MCF 10A (cell line): Measurements from ENCODE around the gene ZBTB22. TPM values are rescaled to one million over a fixed set of nuclear protein-coding genes. Genes with fewer than 3 reads are reported as not detected.

Source experiments
- BruUV-seq: library from RNA; stranded (reverse); fragments of 400-500 nt; replicated peaks from 2 replicates; lab custom pipeline; 2021; lab: Mats Ljungman, UMichigan
- CTCF ChIA-PET: fragments of 300-600 bp; sonication (Branson Sonifier 250); formaldehyde crosslinking; extraction: SDS; loops from one replicate; lab custom pipeline; 2021; ENCODE audit warnings: antibody characterized with exemption, inconsistent platforms; lab: Yijun Ruan, JAX
- POLR2A ChIA-PET: fragments of 300-600, 350-650 bp; sonication (Branson Sonifier 250); formaldehyde crosslinking; extraction: SDS; loops from one replicate; lab custom pipeline; 2020; ENCODE audit warnings: antibody characterized with exemption, inconsistent platforms; lab: Yijun Ruan, JAX
- DNase-seq: peaks from one replicate; pipeline ENCODE4 v3.0.0-alpha.2; 2018; ENCODE audit not compliant: unreplicated experiment
- H3K27ac Mint-ChIP-seq: one replicate; pipeline ENCODE4 v1.8.0; 2022; ENCODE audit warnings: mild to moderate bottlenecking, low read depth, mixed read lengths; ENCODE audit not compliant: unreplicated experiment
- H3K27me3 Mint-ChIP-seq: one replicate; pipeline ENCODE4 v1.8.0; 2022; ENCODE audit warnings: mixed read lengths; ENCODE audit not compliant: insufficient read depth, unreplicated experiment
- H3K36me3 Mint-ChIP-seq: one replicate; pipeline ENCODE4 v1.8.0; 2022; ENCODE audit warnings: mild to moderate bottlenecking, moderate library complexity, mixed read lengths; ENCODE audit not compliant: insufficient read depth, unreplicated experiment
- H3K4me1 Mint-ChIP-seq: one replicate; pipeline ENCODE4 v1.8.0; 2022; ENCODE audit warnings: mixed read lengths; ENCODE audit not compliant: insufficient read depth, unreplicated experiment
- H3K4me3 Mint-ChIP-seq: one replicate; pipeline ENCODE4 v1.8.0; 2022; ENCODE audit warnings: mild to moderate bottlenecking, moderate library complexity, mixed read lengths; ENCODE audit not compliant: unreplicated experiment
- H3K9me3 Mint-ChIP-seq: one replicate; pipeline ENCODE4 v1.8.0; 2022; ENCODE audit warnings: mixed read lengths; ENCODE audit not compliant: unreplicated experiment
- intact Hi-C: fragments of 100-400 bp; cut with micrococcal nuclease; formaldehyde crosslinking; loops from 2 replicates; pipeline ENCODE4 v1.14.1; 2022
- total RNA-seq: library from RNA; stranded (reverse); gene quantifications from 2 replicates; pipeline ENCODE4 v1.2.3, GENCODE V29; 2022
- TF ChIP-seq, protein P1 (sequence below): fragments of 200-600 bp; IDR thresholded peaks from one replicate; pipeline ENCODE4 v1.8.0; 2022; ENCODE audit warnings: antibody characterized with exemption, mild to moderate bottlenecking; ENCODE audit not compliant: unreplicated experiment

The ZBTB22 gene
- total RNA-seq, 1 experiment from 2014 or later, result 12.3 TPM

DNA sequence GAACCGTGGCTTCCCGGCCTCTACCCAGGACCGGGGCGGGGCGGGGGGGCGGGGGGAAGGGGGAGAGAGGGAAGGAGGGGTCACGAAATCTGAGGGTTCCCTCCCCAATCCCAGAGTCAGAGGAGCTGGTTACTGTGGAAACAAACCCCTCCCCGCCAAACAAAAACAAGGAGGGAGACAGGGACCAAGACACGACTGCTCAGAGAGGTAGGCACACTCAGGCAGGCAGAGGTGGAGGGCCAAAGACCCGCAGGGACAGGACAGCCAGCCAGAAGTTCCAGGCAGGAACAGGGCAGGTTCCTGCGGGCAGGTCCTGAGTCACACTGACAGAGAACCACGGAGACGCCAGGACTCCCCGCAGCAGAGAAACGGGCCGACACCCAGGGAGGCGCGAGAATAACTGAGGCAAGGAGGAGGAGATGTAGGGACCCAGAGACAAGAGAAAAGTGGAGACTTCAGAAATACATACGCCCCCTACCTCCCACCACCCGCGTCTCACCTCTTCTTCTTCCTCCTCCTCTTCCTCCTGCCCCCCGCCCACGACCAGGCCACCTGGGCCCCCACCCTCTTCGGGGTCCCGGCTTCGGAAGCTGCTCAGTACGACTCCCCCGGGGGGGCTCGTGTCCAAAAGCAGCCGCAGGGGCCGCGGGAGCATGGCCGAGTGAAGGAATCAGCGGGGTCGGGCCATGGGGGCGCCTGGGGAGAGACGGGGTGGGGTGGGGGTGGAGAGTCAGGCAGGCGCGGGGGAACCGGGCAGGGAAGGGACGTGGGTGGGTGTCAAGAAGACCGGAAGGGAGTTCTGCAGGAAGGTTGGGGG is 19.4 kb downstream of the ZBTB22 start:
- TF ChIP-seq, protein P1, sequence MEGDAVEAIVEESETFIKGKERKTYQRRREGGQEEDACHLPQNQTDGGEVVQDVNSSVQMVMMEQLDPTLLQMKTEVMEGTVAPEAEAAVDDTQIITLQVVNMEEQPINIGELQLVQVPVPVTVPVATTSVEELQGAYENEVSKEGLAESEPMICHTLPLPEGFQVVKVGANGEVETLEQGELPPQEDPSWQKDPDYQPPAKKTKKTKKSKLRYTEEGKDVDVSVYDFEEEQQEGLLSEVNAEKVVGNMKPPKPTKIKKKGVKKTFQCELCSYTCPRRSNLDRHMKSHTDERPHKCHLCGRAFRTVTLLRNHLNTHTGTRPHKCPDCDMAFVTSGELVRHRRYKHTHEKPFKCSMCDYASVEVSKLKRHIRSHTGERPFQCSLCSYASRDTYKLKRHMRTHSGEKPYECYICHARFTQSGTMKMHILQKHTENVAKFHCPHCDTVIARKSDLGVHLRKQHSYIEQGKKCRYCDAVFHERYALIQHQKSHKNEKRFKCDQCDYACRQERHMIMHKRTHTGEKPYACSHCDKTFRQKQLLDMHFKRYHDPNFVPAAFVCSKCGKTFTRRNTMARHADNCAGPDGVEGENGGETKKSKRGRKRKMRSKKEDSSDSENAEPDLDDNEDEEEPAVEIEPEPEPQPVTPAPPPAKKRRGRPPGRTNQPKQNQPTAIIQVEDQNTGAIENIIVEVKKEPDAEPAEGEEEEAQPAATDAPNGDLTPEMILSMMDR, result no peak
- Mint-ChIP-seq H3K4me1 (peaks cover 22% of the 10 kb centered on the region), H3K27me3 (no peaks in the 10 kb centered on the region), H3K9me3 (no peaks in the 10 kb centered on the region), H3K4me3 (peak overlapping the region; percentile 96), H3K36me3 (peaks cover 54% of the 10 kb centered on the region), H3K27ac (peak overlapping the region; percentile 100)
- POLR2A ChIA-PET, result interaction anchor here (0.6 to 5.5 kb wide), 22 partner anchors 9 to 1897 kb away, joined by 3 to 84 read pairs (median 6); partner anchors contain the start of genes B3GALT4, HSD17B8, PFDN6 and PHF1
- intact Hi-C loops, result loop anchor here (2.0 to 5.0 kb wide), 3 partner anchors 19 to 129 kb away; partner anchors contain the start of genes HSD17B8, RXRB and SLC39A7
- peak; percentile 91 for DNase-seq
- BruUV-seq, result no TSS peak
- CTCF ChIA-PET, result interaction anchor here (0.6 to 1.7 kb wide), 3 partner anchors 13 to 138 kb away, joined by 3 to 18 read pairs (median 3); no protein-coding TSS in a partner anchor

DNA sequence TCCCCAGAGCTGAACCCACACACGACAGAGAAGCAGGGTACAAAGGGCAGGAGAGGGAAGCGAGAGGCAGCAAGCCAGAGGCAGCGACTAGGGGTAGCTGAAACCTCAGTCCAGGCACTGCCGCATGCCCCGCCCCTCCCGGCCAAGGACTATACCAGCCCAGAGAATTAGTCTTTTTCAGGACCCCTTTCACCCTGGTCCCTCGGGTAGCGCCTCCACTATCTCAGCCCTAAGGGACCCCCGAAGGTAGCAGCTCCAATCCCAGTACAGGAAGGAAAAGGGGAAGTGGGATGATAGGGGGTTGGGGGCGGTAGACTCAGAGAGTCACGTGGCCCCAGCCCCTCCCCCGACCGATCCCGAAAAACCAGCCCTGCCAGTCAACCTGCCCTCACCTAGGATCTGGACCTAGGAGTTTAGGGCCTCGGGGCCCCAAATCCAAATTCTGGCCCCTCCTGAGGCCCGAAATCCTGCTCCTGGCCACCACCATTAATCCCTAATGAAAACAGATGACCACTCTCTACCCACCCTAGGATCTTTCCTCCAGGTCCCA is 20.1 kb downstream of the ZBTB22 start:
- DNase-seq, result peak; percentile 38
- H3K9me3 Mint-ChIP-seq, result no peaks in the 10 kb centered on the region
- H3K27me3 Mint-ChIP-seq, result no peaks in the 10 kb centered on the region
- peaks cover 48% of the 10 kb centered on the region for H3K36me3 Mint-ChIP-seq
- peak overlapping the region; percentile 100 for H3K27ac Mint-ChIP-seq
- peak overlapping the region; percentile 96 for H3K4me3 Mint-ChIP-seq
- ChIA-PET CTCF (interaction anchor here (0.5 to 1.0 kb wide), 4 partner anchors 38 to 128 kb away, joined by 3 to 5 read pairs (median 3); no protein-coding TSS in a partner anchor), POLR2A (interaction anchor here (0.6 to 5.5 kb wide), 15 partner anchors 8 to 1897 kb away, joined by 3 to 84 read pairs (median 5); partner anchors contain the start of genes B3GALT4, PFDN6, PHF1 and RPS18)
- peaks cover 22% of the 10 kb centered on the region for H3K4me1 Mint-ChIP-seq
- intact Hi-C loops, result loop anchor here (5.0 kb wide), 2 partner anchors 95 to 130 kb away; partner anchors contain the start of genes HSD17B8, RXRB and SLC39A7
- TF ChIP-seq, protein P1, result no peak
- no TSS peak for BruUV-seq

DNA sequence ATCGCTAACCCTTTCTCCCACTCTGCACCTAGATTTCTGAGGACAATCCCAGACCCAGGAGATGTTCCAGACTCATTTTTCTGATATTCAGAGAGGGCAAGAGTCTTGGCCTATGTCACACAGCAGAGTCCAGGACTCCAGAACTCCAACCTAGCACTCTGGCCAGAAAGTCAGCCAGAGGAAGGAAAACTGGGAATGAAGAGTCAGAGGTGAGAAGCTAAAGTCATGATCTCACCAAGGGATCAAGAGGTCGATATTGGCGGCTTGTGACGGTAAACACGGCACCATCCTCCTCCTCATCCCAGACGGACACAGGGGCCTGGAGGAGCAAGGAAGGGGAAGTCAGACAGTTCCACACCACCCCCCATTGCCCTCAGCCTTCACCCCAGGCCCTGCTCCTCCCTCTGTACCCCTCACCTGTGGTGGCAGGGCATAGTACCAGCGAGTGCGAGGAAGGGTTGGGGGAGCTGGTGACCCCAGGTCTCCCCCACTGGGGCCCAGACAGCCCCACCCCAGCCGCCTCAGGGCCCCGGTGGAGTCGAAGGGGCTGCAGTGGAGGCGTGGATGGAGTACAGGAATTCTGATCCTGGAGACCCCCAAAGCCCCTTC is 20.6 kb downstream of the ZBTB22 start:
- H3K9me3 Mint-ChIP-seq, result no peaks in the 10 kb centered on the region
- POLR2A ChIA-PET, result interaction anchor here (0.6 to 5.5 kb wide), 11 partner anchors 7 to 1896 kb away, joined by 3 to 84 read pairs (median 6); partner anchors contain the start of genes B3GALT4, PFDN6, RPS18 and TAPBP

More for the DNA sequence above, 20.6 kb downstream of the ZBTB22 start:
- BruUV-seq, result no TSS peak
- Mint-ChIP-seq H3K4me1 (peaks cover 22% of the 10 kb centered on the region), H3K27ac (peak overlapping the region; percentile 100), H3K27me3 (no peaks in the 10 kb centered on the region), H3K36me3 (peaks cover 42% of the 10 kb centered on the region), H3K4me3 (peak overlapping the region; percentile 96)
- intact Hi-C loops, result loop anchor here (5.0 kb wide), 2 partner anchors 95 to 130 kb away; partner anchors contain the start of genes HSD17B8, RXRB and SLC39A7
- TF ChIP-seq, protein P1, result no peak
- CTCF ChIA-PET, result interaction anchor here (0.5 to 1.3 kb wide), 6 partner anchors 15 to 128 kb away, joined by 3 to 5 read pairs (median 4); no protein-coding TSS in a partner anchor
- DNase-seq, result no peak
